GM23338 (cell line): ENCODE results near the gene LTN1. TPM values are rescaled to one million over a fixed set of nuclear protein-coding genes. Genes with fewer than 3 reads are reported as not detected.
A peak's percentile ranks its signal among the peaks of the same experiment; 100 is the strongest.

Source experiments
- ATAC-seq: fragments of 200-7000 bp; cut with Tn5 transposase; 3 replicates; pipeline ENCODE4 v1.9.1; 2020
- DNase-seq: peaks from one replicate; pipeline ENCODE4 v3.0.0-alpha.2; 2015; ENCODE audit warnings: low spot score
- H2AFZ ChIP-seq: fragments of 200-600 bp; sonication (generic); 2 replicates; pipeline ENCODE4 v1.8.0; 2016; ENCODE audit warnings: antibody characterized with exemption, mild to moderate bottlenecking, moderate library complexity
- H3F3A ChIP-seq: fragments of 200-600 bp; sonication (generic); replicated peaks from 2 replicates; pipeline ENCODE4 v1.8.0; 2017; ENCODE audit warnings: antibody characterized with exemption, mixed run types, low read depth
- H3K27ac ChIP-seq: fragments of 200-600 bp; sonication (generic); 2 replicates; pipeline ENCODE4 v1.6.1; 2016; ENCODE audit warnings: low read depth
- H3K27me3 ChIP-seq: fragments of 200-600 bp; sonication (generic); 2 replicates; pipeline ENCODE4 v1.8.0; 2016; ENCODE audit warnings: mild to moderate bottlenecking, mixed run types, moderate library complexity; ENCODE audit not compliant: insufficient read depth
- H3K36me3 ChIP-seq: fragments of 200-600 bp; sonication (generic); 2 replicates; pipeline ENCODE4 v1.8.0; 2016; ENCODE audit warnings: mild to moderate bottlenecking; ENCODE audit not compliant: insufficient read depth
- H3K4me1 ChIP-seq: fragments of 200-600 bp; sonication (generic); 2 replicates; pipeline ENCODE4 v1.8.0; 2016; ENCODE audit warnings: mild to moderate bottlenecking, moderate library complexity; ENCODE audit not compliant: insufficient read depth
- H3K4me2 ChIP-seq: fragments of 200-600 bp; sonication (generic); 2 replicates; pipeline ENCODE4 v1.7.1; 2017; ENCODE audit warnings: mixed run types
- H3K4me3 ChIP-seq: fragments of 200-600 bp; sonication (generic); 2 replicates; pipeline ENCODE4 v1.6.1; 2016; ENCODE audit warnings: mixed run types
- H3K79me2 ChIP-seq: fragments of 200-600 bp; sonication (generic); replicated peaks from 2 replicates; pipeline ENCODE4 v1.8.0; 2017; ENCODE audit warnings: mild to moderate bottlenecking; ENCODE audit not compliant: insufficient read depth
- H3K9me2 ChIP-seq: fragments of 200-600 bp; sonication (generic); 2 replicates; pipeline ENCODE4 v1.8.0; 2017; ENCODE audit not compliant: insufficient read depth
- H4K20me1 ChIP-seq: fragments of 200-600 bp; sonication (generic); replicated peaks from 2 replicates; pipeline ENCODE4 v1.8.0; 2017; ENCODE audit warnings: mild to moderate bottlenecking; ENCODE audit not compliant: insufficient read depth
- H3K27ac Mint-ChIP-seq: 2 replicates; pipeline ENCODE4 v1.8.0; 2020; ENCODE audit warnings: inconsistent platforms, mild to moderate bottlenecking, moderate library complexity, mixed read lengths
- H3K27me3 Mint-ChIP-seq: 3 replicates; pipeline ENCODE4 v1.8.0; 2022; ENCODE audit warnings: low read depth, mild to moderate bottlenecking, moderate library complexity, mixed read lengths, inconsistent platforms; ENCODE audit not compliant: insufficient read depth, poor library complexity
- H3K36me3 Mint-ChIP-seq: 3 replicates; pipeline ENCODE4 v1.8.0; 2021; ENCODE audit warnings: low read depth, mild to moderate bottlenecking, inconsistent platforms, moderate library complexity, mixed read lengths
- H3K4me1 Mint-ChIP-seq: 3 replicates; pipeline ENCODE4 v1.8.0; 2020; ENCODE audit warnings: mild to moderate bottlenecking, inconsistent platforms, mixed read lengths
- H3K4me3 Mint-ChIP-seq: 3 replicates; pipeline ENCODE4 v1.8.0; 2021; ENCODE audit warnings: moderate library complexity, mild to moderate bottlenecking, inconsistent platforms, mixed read lengths
- H3K9me3 Mint-ChIP-seq: 3 replicates; pipeline ENCODE4 v1.8.0; 2020; ENCODE audit warnings: moderate library complexity, mild to moderate bottlenecking, inconsistent platforms, mixed read lengths
- EZH2 ChIP-seq: fragments of 200-600 bp; sonication (generic); IDR thresholded peaks from one replicate; pipeline ENCODE4 v1.8.0; 2017; ENCODE audit warnings: antibody characterized with exemption, mild to moderate bottlenecking, low read depth; ENCODE audit not compliant: unreplicated experiment
- NANOG ChIP-seq: IDR thresholded peaks from 2 replicates; pipeline ENCODE4 v1.6.1; 2016; ENCODE audit warnings: antibody characterized with exemption, borderline replicate concordance
- POLR2AphosphoS5 ChIP-seq: IDR thresholded peaks from 2 replicates; pipeline ENCODE4 v1.6.1; 2016; ENCODE audit warnings: antibody characterized with exemption, low read depth
- ZNF114 ChIP-seq: fragments of 250-450 bp; sonication (Bioruptor Pico); IDR thresholded peaks from 2 replicates; pipeline ENCODE4 v1.5.0; 2020; ENCODE audit warnings: mild to moderate bottlenecking, moderate library complexity
- ZNF331 ChIP-seq: fragments of 250-450 bp; sonication (Bioruptor Pico); IDR thresholded peaks from 2 replicates; pipeline ENCODE4 v1.5.0; 2020; ENCODE audit warnings: low read depth, mild to moderate bottlenecking, moderate library complexity
- ZNF462 ChIP-seq: fragments of 250-450 bp; sonication (Bioruptor Pico); IDR thresholded peaks from 2 replicates; pipeline ENCODE4 v1.5.0; 2020; ENCODE audit warnings: mild to moderate bottlenecking, moderate library complexity
- polyA plus RNA-seq: library from polyadenylated mRNA; unstranded; fragments of >200 nt; fragmentation: Nextera tagmentation; extraction: Ambion mirVana; gene quantifications from 2 replicates; pipeline ENCODE4 v1.2.1, GENCODE V29; 2016
- total RNA-seq: library from RNA; depleted of rRNA; stranded (reverse); fragments of >200 nt; shearing (Covaris generic); gene quantifications from 2 replicates; pipeline ENCODE4 v1.2.3, GENCODE V29; 2014
- TF ChIP-seq, protein P1 (sequence below), 2 experiments: fragments of 200-600 bp in 1 of 2; sonication (generic) in 1 of 2; conservative IDR thresholded peaks; 2 replicates each; pipeline versions ENCODE4 v1.5.1 to v1.6.1; 2016 to 2017; ENCODE audit warnings: antibody characterized with exemption in 2 of 2, low read depth in 2 of 2, mild to moderate bottlenecking in 2 of 2, moderate library complexity in 1 of 2
- TF ChIP-seq, protein P2 (sequence below): IDR thresholded peaks from 2 replicates; pipeline ENCODE4 v1.6.1; 2016; ENCODE audit warnings: antibody characterized with exemption

Gene LTN1
- total and polyA plus RNA-seq, 2 experiments from 2014 or later: 11.1 to 26.1 TPM

GRCh38 chr21:28971171-28971570, 21.5 kb downstream of the LTN1 start:
- DNase-seq (peak; percentile 16), ATAC-seq (no peak)
- H3K4me1 ChIP-seq: no peaks in the 10 kb centered on the region
- no peaks in the 10 kb centered on the region for H3F3A ChIP-seq
- no peak overlapping the region for H3K4me2 ChIP-seq
- Mint-ChIP-seq H3K4me3 (no peak overlapping the region), H3K9me3 (no peaks in the 10 kb centered on the region; the same call in 2 of the 3 replicates), H3K27me3 (no peaks in the 10 kb centered on the region), H3K4me1 (no peaks in the 10 kb centered on the region), H3K27ac (no peak overlapping the region), H3K36me3 (peaks cover 41% of the 10 kb centered on the region)
- no peaks in the 10 kb centered on the region for H4K20me1 ChIP-seq
- no peak overlapping the region for H2AFZ ChIP-seq
- no peaks in the 10 kb centered on the region for H3K27me3 ChIP-seq
- H3K36me3 ChIP-seq: peaks cover 5% of the 10 kb centered on the region; the same call in 1 of the 2 replicates
- no peak overlapping the region for H3K27ac ChIP-seq
- TF ChIP-seq, protein P1, sequence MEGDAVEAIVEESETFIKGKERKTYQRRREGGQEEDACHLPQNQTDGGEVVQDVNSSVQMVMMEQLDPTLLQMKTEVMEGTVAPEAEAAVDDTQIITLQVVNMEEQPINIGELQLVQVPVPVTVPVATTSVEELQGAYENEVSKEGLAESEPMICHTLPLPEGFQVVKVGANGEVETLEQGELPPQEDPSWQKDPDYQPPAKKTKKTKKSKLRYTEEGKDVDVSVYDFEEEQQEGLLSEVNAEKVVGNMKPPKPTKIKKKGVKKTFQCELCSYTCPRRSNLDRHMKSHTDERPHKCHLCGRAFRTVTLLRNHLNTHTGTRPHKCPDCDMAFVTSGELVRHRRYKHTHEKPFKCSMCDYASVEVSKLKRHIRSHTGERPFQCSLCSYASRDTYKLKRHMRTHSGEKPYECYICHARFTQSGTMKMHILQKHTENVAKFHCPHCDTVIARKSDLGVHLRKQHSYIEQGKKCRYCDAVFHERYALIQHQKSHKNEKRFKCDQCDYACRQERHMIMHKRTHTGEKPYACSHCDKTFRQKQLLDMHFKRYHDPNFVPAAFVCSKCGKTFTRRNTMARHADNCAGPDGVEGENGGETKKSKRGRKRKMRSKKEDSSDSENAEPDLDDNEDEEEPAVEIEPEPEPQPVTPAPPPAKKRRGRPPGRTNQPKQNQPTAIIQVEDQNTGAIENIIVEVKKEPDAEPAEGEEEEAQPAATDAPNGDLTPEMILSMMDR (conservative IDR thresholded peaks at IDR 0.05; ENCODE audit: low read depth in 2 of 2): no peak
- H3K9me2 ChIP-seq: no peaks in the 10 kb centered on the region
- H3K4me3 ChIP-seq: no peak overlapping the region
- H3K79me2 ChIP-seq: no peaks in the 10 kb centered on the region

- no peaks in the 10 kb centered on the region for H3K4me1 Mint-ChIP-seq
- H3K79me2 ChIP-seq: no peaks in the 10 kb centered on the region
- H3K4me1 ChIP-seq: no peaks in the 10 kb centered on the region
- peaks cover 13% of the 10 kb centered on the region for H3K36me3 Mint-ChIP-seq
- 0 out of 2 replicates have a peak, but pooled peaks cover 3% of the 10 kb centered on the region for H3K36me3 ChIP-seq
- no peak overlapping the region for H3K4me2 ChIP-seq
- H3K27me3 ChIP-seq: no peaks in the 10 kb centered on the region
- ATAC-seq (no peak), DNase-seq (no peak)
- no peaks in the 10 kb centered on the region for H3K9me3 Mint-ChIP-seq
- no peak overlapping the region for H3K27ac Mint-ChIP-seq
- H3K27me3 Mint-ChIP-seq: no peaks in the 10 kb centered on the region
- no peaks in the 10 kb centered on the region; the same call in 1 of the 2 replicates for H4K20me1 ChIP-seq
- H2AFZ ChIP-seq: no peak overlapping the region
- no peak overlapping the region for H3K4me3 Mint-ChIP-seq
- no peaks in the 10 kb centered on the region for H3F3A ChIP-seq
- no peaks in the 10 kb centered on the region for H3K9me2 ChIP-seq
- no peak overlapping the region for H3K4me3 ChIP-seq
- H3K27ac ChIP-seq: no peak overlapping the region
- TF ChIP-seq NANOG (no peak), ZNF331 (CRISPR knock-in tag) (no peak), POLR2AphosphoS5 (no peak), ZNF462 (no peak), EZH2 (no peak), ZNF114 (CRISPR knock-in tag) (no peak)
- TF ChIP-seq, protein P2, sequence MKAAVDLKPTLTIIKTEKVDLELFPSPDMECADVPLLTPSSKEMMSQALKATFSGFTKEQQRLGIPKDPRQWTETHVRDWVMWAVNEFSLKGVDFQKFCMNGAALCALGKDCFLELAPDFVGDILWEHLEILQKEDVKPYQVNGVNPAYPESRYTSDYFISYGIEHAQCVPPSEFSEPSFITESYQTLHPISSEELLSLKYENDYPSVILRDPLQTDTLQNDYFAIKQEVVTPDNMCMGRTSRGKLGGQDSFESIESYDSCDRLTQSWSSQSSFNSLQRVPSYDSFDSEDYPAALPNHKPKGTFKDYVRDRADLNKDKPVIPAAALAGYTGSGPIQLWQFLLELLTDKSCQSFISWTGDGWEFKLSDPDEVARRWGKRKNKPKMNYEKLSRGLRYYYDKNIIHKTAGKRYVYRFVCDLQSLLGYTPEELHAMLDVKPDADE: no peak
- TF ChIP-seq, protein P1 (conservative IDR thresholded peaks at IDR 0.05; ENCODE audit: low read depth in 2 of 2): no peak
These were observed 28.8 kb downstream of the LTN1 start for GRCh38 chr21:28963831-28964230.
